Raji (cell line): Measurements from ENCODE around the gene KIF18B.

Experiments used
- POLR2A ChIP-seq: IDR thresholded peaks from 2 replicates; pipeline ENCODE4 v1.6.1; 2011; ENCODE audit warnings: low read depth, low read length, control low read depth; ENCODE audit not compliant: insufficient read depth

KIF18B gene

DNA sequence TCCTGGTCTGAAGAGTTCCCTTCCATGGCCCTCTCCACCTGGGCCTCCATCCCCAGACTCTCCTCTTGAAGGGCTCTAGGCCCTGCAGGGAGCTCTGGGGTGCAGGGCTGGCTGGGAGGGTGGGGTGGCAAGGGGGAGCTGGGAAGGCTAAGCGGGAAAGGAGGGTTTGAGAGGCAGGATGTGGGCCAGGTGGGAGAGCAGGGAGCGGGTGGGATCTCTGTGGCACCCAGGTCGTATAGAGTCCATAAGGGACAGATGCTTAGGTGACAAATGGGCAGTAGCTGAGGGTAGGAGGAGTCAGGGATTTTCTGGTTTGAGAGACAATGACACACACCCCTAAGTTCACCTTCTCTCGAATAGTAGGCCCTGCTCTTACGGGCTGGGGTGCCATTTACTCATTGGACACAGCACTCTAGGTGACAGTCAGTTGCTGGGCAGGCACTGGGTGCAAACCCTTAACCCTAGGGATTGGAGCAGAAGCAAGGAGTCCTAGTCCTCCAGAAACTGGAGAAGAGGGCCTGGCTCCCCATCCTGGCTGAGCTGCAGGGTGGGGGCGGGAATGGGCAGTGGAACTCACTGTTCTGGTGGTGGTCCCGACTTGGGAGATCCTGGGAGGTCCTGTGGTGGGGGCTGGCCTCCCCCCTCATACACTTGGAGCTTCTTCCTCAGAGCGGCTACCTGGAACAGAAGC lies 15.3 kb downstream of the KIF18B start:
- no peak for TF ChIP-seq POLR2A

DNA sequence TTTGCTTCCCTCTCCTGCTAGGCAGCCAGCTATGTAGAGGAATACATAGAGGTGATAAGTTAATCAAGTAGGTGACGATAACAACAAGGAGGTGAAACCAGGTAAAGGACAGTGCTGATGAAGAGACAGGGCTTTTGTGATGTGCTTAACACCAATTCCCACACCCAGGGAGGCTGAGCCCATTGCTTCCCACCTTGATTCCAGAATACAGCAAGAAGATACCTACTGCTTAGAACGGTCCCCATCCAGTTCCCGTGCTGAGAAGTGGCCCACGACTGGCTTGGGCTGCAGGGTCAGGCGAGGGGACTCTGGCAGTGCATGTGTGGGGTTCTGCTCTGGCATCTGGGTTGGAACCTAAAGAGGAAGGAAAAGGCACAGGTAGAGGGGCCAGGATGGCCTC lies 16.2 kb downstream of the KIF18B start:
- no peak for TF ChIP-seq POLR2A

DNA sequence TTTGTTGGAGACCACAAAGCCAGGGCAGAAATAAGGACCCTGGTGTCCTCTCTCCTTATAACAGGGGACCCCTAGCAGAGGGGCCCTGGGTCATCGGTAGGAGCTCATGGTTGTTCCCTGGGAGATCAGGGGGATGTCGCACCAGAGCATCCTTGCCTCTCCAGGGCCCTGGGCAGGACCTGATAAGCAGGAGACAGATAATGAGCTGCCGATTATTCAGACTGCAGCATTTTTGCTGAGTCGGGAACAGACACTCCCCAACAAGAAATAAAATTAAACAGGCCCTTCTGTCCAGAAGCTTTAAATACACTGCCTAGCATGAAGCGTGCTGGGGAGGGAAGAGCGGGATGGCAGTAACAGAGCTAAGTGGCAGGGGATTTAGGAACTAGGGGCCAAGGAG lies 16.9 kb downstream of the KIF18B start:
- no peak for TF ChIP-seq POLR2A

DNA sequence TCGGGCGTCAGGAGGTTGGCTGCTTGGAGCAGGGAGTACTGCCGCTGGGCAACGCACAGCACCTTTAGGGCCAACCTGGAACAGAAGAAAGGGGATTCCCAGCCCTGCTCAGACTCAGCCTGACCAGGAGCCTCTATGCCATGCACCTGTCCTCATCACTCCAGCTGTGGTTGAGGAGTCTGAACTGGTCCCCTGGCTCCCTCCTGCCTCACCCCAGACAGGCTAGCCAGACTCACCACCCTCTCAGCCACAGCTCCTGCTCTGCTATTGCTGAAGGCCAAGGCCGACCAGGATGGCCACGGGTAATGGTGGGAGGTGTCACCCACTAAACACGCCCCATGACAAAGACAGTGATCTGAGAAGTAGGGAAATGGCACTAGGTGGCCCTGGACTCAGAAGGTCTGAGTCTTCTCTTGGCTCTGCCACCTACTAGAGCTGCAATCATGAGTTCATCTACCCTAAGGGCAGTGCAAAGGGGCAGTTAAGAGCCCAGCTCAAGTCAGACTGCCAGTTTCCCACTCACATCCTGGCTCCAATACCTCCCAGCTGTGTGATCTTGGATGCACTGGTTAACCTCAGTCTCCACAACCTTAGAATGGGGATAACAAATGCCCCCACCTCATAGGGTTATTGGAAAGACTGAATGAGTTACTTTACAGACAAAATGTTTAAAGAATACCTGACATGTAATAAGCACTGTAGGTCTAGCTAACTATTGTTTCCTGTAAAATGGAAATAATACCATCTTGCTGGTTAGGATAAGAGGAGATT lies 18.4 kb downstream of the KIF18B start:
- TF ChIP-seq POLR2A, result no peak

DNA sequence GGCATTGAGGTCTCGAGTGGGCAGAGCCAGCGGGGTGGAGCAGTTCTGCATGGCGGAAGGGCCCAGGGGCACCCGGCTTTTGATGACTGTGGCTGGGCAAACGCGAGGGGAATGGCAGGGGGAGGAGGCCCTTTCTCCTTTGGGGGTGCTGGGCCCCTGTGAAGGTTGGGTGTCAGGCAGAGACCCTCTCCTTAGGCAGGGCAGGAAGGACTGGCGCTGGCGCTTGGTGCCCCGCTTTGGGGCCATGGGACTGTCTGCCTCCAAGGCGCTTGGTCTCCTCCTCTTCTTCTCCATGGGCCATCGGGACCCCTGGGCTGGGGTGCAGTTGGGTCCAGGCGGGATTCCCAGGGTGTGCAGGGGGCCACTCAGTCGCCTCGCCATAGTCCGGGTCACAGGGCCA lies 19.4 kb downstream of the KIF18B start:
- TF ChIP-seq POLR2A, result no peak

DNA sequence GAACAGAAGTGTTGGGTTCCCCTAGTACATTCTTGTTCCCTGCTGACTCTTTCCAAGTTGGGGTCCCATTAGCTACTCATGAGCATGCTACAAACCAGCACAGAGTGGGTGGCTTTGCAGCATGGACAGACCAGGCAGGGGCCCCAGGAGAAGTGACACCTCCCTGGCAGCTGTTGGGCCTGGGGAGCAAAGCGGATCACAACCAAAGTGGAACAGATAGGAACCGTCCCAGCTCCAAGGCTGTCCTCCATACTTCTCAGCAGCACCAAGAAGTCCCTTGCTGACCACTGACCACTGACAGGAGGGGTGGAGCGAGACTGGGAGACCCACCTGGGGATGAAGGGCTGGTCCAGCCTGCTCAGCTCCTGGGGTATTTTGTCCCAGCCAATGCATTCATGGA lies 19.9 kb downstream of the KIF18B start:
- no peak for TF ChIP-seq POLR2A

DNA sequence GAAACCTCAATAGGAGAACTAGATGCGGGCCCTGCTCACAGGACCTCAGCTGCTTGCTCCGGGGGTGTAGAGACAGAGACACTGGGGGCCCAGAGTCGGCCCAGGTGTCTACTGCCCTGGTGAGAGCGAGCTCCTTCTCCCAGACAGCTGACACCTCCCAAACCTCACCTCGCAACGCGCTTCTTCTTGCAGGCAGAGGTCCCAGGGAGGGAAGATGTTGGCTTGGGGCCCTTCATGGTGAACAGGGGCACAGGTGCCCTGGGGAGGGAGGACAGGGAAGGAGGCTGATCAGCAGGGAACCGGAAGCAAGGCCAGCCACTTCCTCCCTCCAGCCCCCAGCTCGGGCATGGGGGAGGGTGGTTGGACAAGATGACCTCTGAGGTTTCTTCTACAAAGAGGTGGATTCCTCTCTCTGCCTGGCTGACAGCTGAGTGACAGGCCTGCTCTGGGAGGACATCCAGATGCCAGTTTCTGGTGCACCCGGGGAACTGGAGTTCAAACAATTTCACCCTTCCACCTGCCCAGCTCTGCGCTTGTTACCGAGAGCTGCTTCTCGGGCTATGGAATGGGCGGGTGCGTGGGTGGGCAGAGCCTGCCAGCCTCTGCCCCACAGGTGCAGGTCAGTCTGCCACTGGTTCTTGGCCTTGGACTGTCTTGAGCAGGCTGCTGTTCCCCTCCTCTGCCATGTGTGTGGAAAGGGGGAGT lies 20.6 kb downstream of the KIF18B start:
- no peak for TF ChIP-seq POLR2A

DNA sequence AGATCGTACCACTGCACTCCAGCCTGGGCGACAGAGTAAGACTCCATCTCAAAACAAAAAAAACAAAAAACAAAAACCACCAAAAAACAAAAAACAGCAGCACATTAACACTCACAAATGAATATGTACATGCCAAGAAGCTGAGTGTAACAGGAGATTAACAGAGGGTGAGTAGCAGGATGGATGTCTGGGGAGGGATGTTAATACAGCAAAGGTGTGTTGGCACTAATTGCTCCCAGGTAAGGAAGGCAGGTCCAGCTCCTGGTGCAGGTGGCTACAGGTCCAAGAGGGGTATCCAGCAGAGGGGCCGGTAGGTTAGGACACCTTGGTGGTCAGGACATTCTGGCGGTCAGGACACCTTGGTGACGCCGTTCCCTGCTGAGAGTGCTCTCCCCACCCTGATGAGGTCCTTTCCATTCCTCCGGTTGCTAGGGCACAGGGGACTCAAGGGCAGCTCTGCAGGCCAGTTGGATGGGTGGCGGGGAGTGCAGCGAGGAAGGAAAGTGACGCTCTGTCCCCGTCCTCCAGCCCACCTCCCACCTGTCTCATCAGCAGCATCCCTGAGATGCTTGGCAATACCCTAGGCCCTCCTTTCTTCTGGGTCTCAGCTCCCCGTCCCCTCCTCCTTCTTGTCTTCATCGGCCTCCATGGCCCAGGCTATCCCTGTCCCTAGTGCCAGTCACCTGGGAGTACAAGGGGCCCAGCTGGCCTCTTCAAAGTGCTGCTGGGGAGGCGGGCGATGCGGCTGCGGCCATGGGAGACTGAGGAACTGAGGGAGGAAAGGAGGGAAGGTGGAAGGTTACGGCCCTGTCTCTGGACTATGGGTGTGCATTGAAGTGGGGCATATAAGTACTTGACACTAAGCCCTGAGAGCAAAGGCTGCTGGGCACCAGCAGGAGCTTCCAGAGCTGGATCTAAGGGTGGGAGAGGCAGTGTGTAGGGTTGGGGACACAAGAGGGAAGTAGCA lies 21.6 kb downstream of the KIF18B start:
- TF ChIP-seq POLR2A, result no peak

DNA sequence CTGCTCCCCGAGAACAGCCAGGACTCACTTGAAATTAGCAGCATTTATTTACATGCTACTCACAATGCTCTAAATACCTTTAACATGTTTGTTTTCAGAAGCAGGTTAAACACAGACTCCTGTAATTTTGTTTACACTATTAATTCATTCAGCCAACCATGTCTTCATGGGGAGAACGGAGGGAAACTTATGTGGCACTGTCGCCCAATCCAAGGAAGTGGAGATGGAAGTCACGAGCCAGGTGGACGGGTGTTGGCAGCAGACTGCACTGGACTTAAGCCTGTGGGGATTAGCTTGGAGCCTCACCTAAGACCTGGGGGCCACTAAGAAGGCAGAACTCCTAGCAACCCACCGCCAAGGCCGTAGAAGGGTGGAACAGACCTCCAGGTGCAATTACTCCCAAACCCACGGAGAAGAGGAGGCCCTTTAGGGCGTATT lies 23.4 kb downstream of the KIF18B start:
- TF ChIP-seq POLR2A, result no peak

DNA sequence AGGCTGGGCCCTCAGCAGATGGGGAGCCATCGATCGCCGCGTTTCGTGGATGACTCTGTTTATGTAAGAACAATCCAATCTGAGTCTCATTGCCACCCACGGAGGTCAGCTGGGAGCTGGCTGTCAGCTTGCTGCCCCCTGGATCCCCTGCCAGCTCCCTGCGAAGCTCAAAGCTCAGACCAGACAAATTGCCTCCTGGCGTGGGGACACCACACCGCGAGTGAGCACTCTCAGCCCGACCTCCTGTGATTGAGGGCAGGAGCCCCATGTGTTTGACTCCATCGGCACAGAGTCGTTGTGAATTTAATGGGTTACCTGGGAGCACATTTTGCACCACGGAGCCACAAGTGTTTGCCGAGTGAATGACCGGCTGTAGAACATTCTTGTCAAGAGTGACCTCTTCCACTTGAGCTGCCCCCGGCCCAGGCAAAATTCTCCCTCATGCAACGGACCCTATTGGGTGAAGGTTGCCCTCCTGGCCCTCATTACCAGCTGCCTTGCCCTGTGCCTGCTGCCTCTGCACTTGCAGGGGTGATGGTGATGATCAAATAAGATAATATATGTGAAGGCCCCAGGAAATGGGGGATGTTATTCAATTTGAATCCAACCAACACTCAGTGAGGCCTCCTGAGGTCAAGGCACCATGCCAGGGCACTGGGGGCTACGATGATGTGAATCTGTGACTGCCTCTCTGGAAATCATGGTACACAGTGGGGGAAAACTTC lies 24.7 kb downstream of the KIF18B start:
- no peak for TF ChIP-seq POLR2A

DNA sequence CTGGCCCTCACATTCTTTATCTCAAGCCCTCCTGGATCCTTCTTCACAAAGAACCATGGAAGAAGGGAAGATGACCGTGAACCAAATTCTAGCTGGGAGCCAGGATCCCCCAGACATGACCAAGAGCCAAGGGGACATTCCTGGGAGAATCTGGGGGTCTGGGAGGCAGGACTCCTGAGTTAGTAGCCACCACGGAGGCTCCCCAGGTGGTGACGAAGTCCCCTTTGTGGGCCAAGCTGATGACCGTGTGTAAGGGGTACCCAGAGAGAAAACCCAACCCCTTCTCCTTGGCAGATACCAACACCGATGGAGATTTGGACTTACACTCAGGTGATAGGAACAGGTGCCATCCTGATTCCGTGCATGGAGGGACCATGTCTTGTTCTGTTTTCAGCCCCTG lies 25.4 kb downstream of the KIF18B start:
- TF ChIP-seq POLR2A, result no peak

DNA sequence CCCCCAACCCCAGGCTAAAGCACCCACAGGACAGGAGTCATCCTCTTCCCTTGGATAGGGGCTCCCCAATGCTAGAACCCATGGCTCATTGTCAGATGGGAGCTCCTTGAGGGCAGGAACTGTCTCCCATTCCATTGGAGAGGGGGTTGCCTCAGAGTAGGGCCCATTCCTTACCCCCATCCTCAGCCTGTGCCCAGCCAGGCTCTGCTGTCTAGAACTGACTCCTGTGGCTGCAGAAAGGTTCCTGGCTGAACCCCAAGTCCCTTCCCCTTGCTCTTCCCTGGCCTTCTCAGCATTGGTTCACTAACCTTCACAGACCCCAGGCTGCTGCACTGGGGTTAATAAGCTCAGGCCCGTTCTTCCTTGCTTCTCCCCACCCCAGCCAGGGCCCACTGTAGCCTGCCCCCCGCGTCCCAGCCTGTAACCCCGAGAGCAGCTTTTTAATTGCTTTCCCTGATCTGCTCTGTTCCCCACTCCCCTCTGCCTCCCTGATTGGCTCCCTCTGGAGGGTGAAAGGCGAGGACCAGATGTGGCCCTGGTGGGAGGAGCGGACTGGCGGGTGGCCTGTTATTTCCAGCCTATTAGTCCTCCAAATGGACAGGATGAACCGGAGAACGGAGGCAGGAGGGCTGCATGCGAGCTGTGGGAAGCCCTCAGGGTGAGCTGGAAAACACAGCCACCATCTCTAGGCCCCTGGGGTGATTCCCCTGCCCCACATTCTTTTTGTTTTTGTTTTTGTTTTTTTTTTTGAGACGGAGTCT lies 26.3 kb downstream of the KIF18B start:
- TF ChIP-seq POLR2A, result no peak

DNA sequence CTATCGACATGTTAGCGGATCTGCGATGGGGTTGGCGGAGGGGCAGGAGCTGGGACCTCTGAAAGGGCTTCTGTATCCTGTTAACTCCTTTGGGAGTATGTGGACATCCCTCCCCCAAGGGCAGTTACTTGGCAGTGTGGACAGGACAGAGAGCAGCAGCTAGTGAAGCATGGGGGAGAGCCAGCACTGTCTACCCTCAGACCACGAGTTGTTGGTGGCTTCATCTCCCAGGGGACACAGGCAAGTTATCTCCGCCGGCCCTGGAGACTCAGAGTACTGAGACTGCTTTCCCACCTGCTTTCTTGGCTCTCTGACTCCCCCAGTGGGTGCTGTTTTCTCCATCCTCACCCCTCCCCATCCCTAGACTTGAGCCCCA lies 27.0 kb downstream of the KIF18B start:
- no peak; the same call in 1 of the 2 replicates for TF ChIP-seq POLR2A

DNA sequence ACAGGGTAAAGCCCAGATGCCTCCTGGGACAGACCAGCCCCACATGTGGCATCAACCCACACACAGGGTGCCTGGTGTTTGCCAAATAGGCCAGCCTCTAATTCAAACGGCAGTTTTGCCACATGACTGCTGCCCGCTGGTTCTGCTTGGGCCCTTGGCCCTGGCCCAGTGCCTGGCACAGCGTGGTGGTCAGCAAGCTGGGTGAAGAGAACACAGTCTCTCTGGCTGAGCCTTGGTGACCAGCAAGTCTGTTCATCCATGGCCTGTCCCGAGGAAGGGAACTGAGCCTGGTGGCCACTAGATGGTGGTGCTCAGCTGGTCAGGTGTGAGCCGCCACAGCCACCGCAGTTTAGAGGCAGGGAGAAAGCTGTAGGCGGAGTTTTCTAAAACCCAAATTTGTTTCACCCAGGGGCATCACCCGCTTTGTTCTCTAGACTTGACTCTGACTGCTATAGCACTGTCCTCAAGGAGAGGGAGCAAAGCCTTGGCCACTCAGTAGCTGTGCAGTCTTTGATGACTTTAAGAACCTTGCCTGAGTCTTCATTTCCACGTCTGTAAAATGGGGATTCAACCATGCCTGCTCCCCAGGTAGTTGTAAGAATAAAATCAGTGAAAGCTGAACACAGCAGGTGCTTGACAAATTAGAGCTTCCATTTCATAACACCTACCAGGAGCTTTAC lies 27.5 kb downstream of the KIF18B start:
- no peak for TF ChIP-seq POLR2A
